ENCODE data around the gene FILIP1.

Gene FILIP1

GRCh38 chr6:75377386-75377785 lies 116.2 kb downstream of the FILIP1 start:
- DNase-seq = no peak

- no peak for DNase-seq
Observed at GRCh38 chr6:75376347-75377024, 117.1 kb downstream of the FILIP1 start.

- no peak for DNase-seq
Observed at GRCh38 chr6:75374961-75375400, 118.6 kb downstream of the FILIP1 start.

GRCh38 chr6:75372884-75373283 lies 120.7 kb downstream of the FILIP1 start:
- no peak for DNase-seq

GRCh38 chr6:75370011-75370410 lies 123.6 kb downstream of the FILIP1 start:
- DNase-seq = no peak

GRCh38 chr6:75368864-75369402 lies 124.7 kb downstream of the FILIP1 start:
- no peak for DNase-seq

- no peak for DNase-seq
Observed at GRCh38 chr6:75368151-75368779, 125.3 kb downstream of the FILIP1 start.

GRCh38 chr6:75363304-75363703 lies 130.3 kb downstream of the FILIP1 start:
- DNase-seq = no peak

- no peak for DNase-seq
Observed at GRCh38 chr6:75353644-75354043, 140.0 kb downstream of the FILIP1 start.

- DNase-seq = no peak
Observed at GRCh38 chr6:75351570-75351969, 142.0 kb downstream of the FILIP1 start.

- DNase-seq = no peak
Observed at GRCh38 chr6:75350808-75351207, 142.8 kb downstream of the FILIP1 start.

- no peak for DNase-seq
Observed at GRCh38 chr6:75350156-75350555, 143.4 kb downstream of the FILIP1 start.

- no peak for DNase-seq
Observed at GRCh38 chr6:75349262-75349984, 144.2 kb downstream of the FILIP1 start.

GRCh38 chr6:75348882-75349261 lies 144.7 kb downstream of the FILIP1 start:
- DNase-seq = no peak

GRCh38 chr6:75347898-75348610 lies 145.5 kb downstream of the FILIP1 start:
- no peak for DNase-seq

- DNase-seq = no peak
Observed at GRCh38 chr6:75345413-75345812, 148.2 kb downstream of the FILIP1 start.

- DNase-seq = no peak
Observed at GRCh38 chr6:75344455-75344854, 149.1 kb downstream of the FILIP1 start.

- no peak for DNase-seq
Observed at GRCh38 chr6:75344021-75344420, 149.6 kb downstream of the FILIP1 start.

GRCh38 chr6:75337835-75338580 lies 155.6 kb downstream of the FILIP1 start:
- DNase-seq = no peak

GRCh38 chr6:75334266-75335040 lies 159.1 kb downstream of the FILIP1 start:
- DNase-seq = no peak

- no peak for DNase-seq
Observed at GRCh38 chr6:75333676-75334200, 159.9 kb downstream of the FILIP1 start.
